SK-N-SH treated with all-trans-retinoic acid at 6 μM for 48 hours (cell line): Measurements from ENCODE around the gene ANXA5.

Experiments
- ATAC-seq: fragments of 200-7000 bp; cut with Tn5 transposase; 3 replicates; pipeline ENCODE4 v1.9.1; 2020; ENCODE audit warnings: mild to moderate bottlenecking, moderate library complexity
- ARNTL ChIP-seq: fragments of 450-650 bp; formaldehyde crosslinking; IDR thresholded peaks from 2 replicates; pipeline ENCODE4 v1.5.0; 2020; ENCODE audit warnings: low read depth, mild to moderate bottlenecking, moderate library complexity, borderline replicate concordance
- BACH2 ChIP-seq: fragments of 250-450 bp; sonication (Bioruptor Pico); IDR thresholded peaks from 2 replicates; pipeline ENCODE4 v1.9.0; 2021; ENCODE audit warnings: mild to moderate bottlenecking, borderline replicate concordance
- GLIS3 ChIP-seq: fragments of 250-450 bp; sonication (Bioruptor Pico); IDR thresholded peaks from 2 replicates; pipeline ENCODE4 v1.5.0; 2020; ENCODE audit warnings: mild to moderate bottlenecking, moderate library complexity
- ISL1 ChIP-seq: fragments of 250-450 bp; sonication (Bioruptor Pico); IDR thresholded peaks from 2 replicates; pipeline ENCODE4 v2.1.2; 2022; ENCODE audit warnings: mild to moderate bottlenecking, moderate library complexity
- OSR1 ChIP-seq: fragments of 250-450 bp; sonication (Bioruptor Pico); IDR thresholded peaks from 2 replicates; pipeline ENCODE4 v1.8.0; 2022; ENCODE audit warnings: moderate library complexity, mild to moderate bottlenecking, inconsistent platforms
- PPARA ChIP-seq: fragments of 250-450 bp; sonication (Bioruptor Pico); IDR thresholded peaks from 2 replicates; pipeline ENCODE4 v1.5.0; 2020; ENCODE audit warnings: mild to moderate bottlenecking, borderline replicate concordance
- RARB ChIP-seq: fragments of 250-450 bp; sonication (Bioruptor Pico); IDR thresholded peaks from 2 replicates; pipeline ENCODE4 v1.8.0; 2021; ENCODE audit warnings: mild to moderate bottlenecking, moderate library complexity
- SNAI2 ChIP-seq: fragments of 250-450 bp; sonication (Bioruptor Pico); IDR thresholded peaks from 2 replicates; pipeline ENCODE4 v1.5.0; 2020; ENCODE audit warnings: mild to moderate bottlenecking, moderate library complexity
- TCF4 ChIP-seq: fragments of 250-450 bp; sonication (Bioruptor Pico); IDR thresholded peaks from 2 replicates; pipeline ENCODE4 v1.8.0; 2021; ENCODE audit warnings: mild to moderate bottlenecking, moderate library complexity, borderline replicate concordance
- TOX ChIP-seq: fragments of 250-450 bp; sonication (Bioruptor Pico); IDR thresholded peaks from 2 replicates; pipeline ENCODE4 v1.8.0; 2021; ENCODE audit warnings: mild to moderate bottlenecking, moderate library complexity, borderline replicate concordance
- ZC3H10 ChIP-seq: fragments of 250-450 bp; sonication (Bioruptor Pico); IDR thresholded peaks from 2 replicates; pipeline ENCODE4 v1.5.1; 2021; ENCODE audit warnings: mild to moderate bottlenecking, moderate library complexity
- ZFP3 ChIP-seq: fragments of 250-450 bp; sonication (Bioruptor Pico); IDR thresholded peaks from 2 replicates; pipeline ENCODE4 v1.5.0; 2020; ENCODE audit warnings: mild to moderate bottlenecking, moderate library complexity
- ZFP30 ChIP-seq: fragments of 450-650 bp; formaldehyde crosslinking; IDR thresholded peaks from 2 replicates; pipeline ENCODE4 v1.5.0; 2022; ENCODE audit warnings: mild to moderate bottlenecking, moderate library complexity
- ZNF565 ChIP-seq: fragments of 450-650 bp; formaldehyde crosslinking; conservative IDR thresholded peaks from 2 replicates; pipeline ENCODE4 v1.5.0; 2020; ENCODE audit warnings: low read depth, mild to moderate bottlenecking, moderate library complexity
- ZNF70 ChIP-seq: fragments of 450-650 bp; formaldehyde crosslinking; IDR thresholded peaks from 2 replicates; pipeline ENCODE4 v1.5.0; 2020; ENCODE audit warnings: mild to moderate bottlenecking, moderate library complexity
- TF ChIP-seq, protein P1 (sequence below): fragments of 250-450 bp; sonication (Bioruptor Pico); IDR thresholded peaks from 2 replicates; pipeline ENCODE4 v1.8.0; 2020; ENCODE audit warnings: mild to moderate bottlenecking, moderate library complexity, borderline replicate concordance
- TF ChIP-seq, protein P2 (sequence below): fragments of 250-450 bp; sonication (Bioruptor Pico); IDR thresholded peaks from 2 replicates; pipeline ENCODE4 v1.5.0; 2020; ENCODE audit warnings: mild to moderate bottlenecking, moderate library complexity
- TF ChIP-seq, protein P3 (sequence below): fragments of 250-450 bp; sonication (Bioruptor Pico); IDR thresholded peaks from 2 replicates; pipeline ENCODE4 v1.8.0; 2021; ENCODE audit warnings: low read depth, mild to moderate bottlenecking, moderate library complexity, borderline replicate concordance
- TF ChIP-seq, protein P4 (sequence below): fragments of 250-450 bp; sonication (Bioruptor Pico); IDR thresholded peaks from 2 replicates; pipeline ENCODE4 v1.5.1; 2020; ENCODE audit warnings: low read depth, mild to moderate bottlenecking, moderate library complexity
- TF ChIP-seq, protein P5 (sequence below): fragments of 250-450 bp; sonication (Bioruptor Pico); IDR thresholded peaks from 2 replicates; pipeline ENCODE4 v1.5.1; 2021; ENCODE audit warnings: mild to moderate bottlenecking, moderate library complexity

ANXA5 gene

DNA sequence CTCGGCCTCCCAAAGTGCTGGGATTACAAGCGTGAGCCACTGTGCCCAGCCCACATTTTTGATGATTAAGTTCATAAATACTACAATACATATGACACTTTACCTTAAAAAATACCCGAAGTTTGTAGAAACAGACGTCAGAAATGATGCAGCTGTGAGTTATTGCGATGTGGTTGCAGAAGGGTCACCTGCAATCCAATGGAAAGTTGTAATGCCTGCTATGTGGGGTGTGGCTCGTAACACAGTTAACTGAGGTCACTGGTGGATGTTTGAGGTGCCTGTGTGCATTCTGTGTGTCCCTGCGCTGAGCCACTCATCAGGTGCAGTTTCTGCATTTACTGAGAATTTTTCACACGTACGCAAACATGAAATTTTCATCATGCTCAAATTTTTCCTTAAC, 64.1 kb downstream of the ANXA5 start:
- TF ChIP-seq PPARA (CRISPR knock-in tag) (no peak), BACH2 (no peak), ZFP30 (CRISPR knock-in tag) (no peak), SNAI2 (no peak), ZNF565 (CRISPR knock-in tag) (no peak), ZFP3 (CRISPR knock-in tag) (no peak), GLIS3 (CRISPR knock-in tag) (no peak), ZC3H10 (CRISPR knock-in tag) (no peak), TCF4 (CRISPR knock-in tag) (no peak), ARNTL (CRISPR knock-in tag) (no peak), ISL1 (CRISPR knock-in tag) (no peak), RARB (CRISPR knock-in tag) (no peak), ZNF70 (CRISPR knock-in tag) (no peak), TOX (no peak), OSR1 (CRISPR knock-in tag) (no peak)
- TF ChIP-seq, protein P1, sequence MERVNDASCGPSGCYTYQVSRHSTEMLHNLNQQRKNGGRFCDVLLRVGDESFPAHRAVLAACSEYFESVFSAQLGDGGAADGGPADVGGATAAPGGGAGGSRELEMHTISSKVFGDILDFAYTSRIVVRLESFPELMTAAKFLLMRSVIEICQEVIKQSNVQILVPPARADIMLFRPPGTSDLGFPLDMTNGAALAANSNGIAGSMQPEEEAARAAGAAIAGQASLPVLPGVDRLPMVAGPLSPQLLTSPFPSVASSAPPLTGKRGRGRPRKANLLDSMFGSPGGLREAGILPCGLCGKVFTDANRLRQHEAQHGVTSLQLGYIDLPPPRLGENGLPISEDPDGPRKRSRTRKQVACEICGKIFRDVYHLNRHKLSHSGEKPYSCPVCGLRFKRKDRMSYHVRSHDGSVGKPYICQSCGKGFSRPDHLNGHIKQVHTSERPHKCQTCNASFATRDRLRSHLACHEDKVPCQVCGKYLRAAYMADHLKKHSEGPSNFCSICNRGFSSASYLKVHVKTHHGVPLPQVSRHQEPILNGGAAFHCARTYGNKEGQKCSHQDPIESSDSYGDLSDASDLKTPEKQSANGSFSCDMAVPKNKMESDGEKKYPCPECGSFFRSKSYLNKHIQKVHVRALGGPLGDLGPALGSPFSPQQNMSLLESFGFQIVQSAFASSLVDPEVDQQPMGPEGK (CRISPR knock-in tag): no peak
- TF ChIP-seq, protein P2, sequence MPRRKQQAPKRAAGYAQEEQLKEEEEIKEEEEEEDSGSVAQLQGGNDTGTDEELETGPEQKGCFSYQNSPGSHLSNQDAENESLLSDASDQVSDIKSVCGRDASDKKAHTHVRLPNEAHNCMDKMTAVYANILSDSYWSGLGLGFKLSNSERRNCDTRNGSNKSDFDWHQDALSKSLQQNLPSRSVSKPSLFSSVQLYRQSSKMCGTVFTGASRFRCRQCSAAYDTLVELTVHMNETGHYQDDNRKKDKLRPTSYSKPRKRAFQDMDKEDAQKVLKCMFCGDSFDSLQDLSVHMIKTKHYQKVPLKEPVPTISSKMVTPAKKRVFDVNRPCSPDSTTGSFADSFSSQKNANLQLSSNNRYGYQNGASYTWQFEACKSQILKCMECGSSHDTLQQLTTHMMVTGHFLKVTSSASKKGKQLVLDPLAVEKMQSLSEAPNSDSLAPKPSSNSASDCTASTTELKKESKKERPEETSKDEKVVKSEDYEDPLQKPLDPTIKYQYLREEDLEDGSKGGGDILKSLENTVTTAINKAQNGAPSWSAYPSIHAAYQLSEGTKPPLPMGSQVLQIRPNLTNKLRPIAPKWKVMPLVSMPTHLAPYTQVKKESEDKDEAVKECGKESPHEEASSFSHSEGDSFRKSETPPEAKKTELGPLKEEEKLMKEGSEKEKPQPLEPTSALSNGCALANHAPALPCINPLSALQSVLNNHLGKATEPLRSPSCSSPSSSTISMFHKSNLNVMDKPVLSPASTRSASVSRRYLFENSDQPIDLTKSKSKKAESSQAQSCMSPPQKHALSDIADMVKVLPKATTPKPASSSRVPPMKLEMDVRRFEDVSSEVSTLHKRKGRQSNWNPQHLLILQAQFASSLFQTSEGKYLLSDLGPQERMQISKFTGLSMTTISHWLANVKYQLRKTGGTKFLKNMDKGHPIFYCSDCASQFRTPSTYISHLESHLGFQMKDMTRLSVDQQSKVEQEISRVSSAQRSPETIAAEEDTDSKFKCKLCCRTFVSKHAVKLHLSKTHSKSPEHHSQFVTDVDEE: no peak
- TF ChIP-seq, protein P3, sequence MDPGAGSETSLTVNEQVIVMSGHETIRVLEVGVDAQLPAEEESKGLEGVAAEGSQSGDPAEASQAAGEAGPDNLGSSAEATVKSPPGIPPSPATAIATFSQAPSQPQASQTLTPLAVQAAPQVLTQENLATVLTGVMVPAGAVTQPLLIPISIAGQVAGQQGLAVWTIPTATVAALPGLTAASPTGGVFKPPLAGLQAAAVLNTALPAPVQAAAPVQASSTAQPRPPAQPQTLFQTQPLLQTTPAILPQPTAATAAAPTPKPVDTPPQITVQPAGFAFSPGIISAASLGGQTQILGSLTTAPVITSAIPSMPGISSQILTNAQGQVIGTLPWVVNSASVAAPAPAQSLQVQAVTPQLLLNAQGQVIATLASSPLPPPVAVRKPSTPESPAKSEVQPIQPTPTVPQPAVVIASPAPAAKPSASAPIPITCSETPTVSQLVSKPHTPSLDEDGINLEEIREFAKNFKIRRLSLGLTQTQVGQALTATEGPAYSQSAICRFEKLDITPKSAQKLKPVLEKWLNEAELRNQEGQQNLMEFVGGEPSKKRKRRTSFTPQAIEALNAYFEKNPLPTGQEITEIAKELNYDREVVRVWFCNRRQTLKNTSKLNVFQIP (CRISPR knock-in tag): no peak
- TF ChIP-seq, protein P4, sequence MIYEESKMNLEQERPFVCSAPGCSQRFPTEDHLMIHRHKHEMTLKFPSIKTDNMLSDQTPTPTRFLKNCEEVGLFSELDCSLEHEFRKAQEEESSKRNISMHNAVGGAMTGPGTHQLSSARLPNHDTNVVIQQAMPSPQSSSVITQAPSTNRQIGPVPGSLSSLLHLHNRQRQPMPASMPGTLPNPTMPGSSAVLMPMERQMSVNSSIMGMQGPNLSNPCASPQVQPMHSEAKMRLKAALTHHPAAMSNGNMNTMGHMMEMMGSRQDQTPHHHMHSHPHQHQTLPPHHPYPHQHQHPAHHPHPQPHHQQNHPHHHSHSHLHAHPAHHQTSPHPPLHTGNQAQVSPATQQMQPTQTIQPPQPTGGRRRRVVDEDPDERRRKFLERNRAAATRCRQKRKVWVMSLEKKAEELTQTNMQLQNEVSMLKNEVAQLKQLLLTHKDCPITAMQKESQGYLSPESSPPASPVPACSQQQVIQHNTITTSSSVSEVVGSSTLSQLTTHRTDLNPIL (CRISPR knock-in tag): no peak
- TF ChIP-seq, protein P5, sequence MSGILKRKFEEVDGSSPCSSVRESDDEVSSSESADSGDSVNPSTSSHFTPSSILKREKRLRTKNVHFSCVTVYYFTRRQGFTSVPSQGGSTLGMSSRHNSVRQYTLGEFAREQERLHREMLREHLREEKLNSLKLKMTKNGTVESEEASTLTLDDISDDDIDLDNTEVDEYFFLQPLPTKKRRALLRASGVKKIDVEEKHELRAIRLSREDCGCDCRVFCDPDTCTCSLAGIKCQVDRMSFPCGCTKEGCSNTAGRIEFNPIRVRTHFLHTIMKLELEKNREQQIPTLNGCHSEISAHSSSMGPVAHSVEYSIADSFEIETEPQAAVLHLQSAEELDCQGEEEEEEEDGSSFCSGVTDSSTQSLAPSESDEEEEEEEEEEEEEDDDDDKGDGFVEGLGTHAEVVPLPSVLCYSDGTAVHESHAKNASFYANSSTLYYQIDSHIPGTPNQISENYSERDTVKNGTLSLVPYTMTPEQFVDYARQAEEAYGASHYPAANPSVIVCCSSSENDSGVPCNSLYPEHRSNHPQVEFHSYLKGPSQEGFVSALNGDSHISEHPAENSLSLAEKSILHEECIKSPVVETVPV (CRISPR knock-in tag): no peak
- ATAC-seq: no peak
